Measurements from ENCODE around the gene DOK5.

DOK5 gene

DNA sequence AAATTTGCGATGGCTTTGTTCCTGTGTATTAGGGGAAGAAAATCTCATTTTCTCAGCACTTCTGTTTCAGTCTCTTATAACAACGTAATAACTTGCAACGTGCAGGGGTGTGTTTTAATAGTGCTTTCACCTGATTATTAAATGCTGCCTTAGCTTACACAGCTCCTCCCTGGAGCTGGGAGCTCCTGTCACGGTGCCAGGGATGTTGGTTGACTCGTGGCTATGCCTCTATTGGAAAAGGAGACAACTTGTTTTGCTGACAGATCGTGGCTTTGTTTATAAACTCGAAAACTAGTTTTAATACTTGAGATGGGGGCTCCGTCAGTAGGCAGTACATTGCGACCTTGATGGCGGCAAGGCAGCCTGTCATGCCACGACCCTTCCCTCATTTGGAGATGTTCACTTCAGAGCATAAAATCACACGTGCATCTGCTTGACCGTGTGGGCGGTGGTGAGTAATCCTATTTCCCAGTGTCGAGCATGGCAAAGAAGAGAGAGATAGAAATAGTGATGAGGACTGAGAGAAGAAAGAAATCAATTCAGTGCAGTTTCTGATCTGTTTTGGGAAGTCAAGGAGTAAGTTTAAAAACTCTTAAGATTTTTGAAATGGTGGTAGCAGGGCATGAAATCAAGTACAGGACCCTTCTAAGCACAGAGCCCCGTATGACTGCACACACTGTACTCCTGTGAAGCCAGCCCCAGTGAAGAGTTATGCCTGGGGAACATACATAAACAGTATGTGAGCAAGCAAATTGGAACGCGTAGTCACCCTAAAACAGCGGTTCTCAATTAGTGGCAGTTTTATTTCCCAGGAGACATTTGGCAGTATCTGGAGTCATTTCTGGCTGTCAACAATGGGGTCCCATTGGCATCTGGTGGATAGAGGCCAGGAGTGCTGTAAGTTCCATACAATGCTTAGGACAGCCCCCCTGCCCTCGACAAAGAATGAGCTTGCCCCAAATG, 147.2 kb downstream of the DOK5 start:
- H2AFZ ChIP-seq (ENCODE audit: low read depth, low read length, severe bottlenecking): no peak overlapping the region
- H3K27me3 ChIP-seq (ENCODE audit: low read length): no peaks in the 10 kb centered on the region
- no peak overlapping the region for H3K4me2 ChIP-seq (ENCODE audit: low read depth, low read length, poor library complexity, severe bottlenecking)
- H4K20me1 ChIP-seq (ENCODE audit: low read depth, low read length): no peaks in the 10 kb centered on the region
- no peaks in the 10 kb centered on the region for H3K9me3 ChIP-seq (ENCODE audit: insufficient read depth, low read length)
- TF ChIP-seq, protein P1, sequence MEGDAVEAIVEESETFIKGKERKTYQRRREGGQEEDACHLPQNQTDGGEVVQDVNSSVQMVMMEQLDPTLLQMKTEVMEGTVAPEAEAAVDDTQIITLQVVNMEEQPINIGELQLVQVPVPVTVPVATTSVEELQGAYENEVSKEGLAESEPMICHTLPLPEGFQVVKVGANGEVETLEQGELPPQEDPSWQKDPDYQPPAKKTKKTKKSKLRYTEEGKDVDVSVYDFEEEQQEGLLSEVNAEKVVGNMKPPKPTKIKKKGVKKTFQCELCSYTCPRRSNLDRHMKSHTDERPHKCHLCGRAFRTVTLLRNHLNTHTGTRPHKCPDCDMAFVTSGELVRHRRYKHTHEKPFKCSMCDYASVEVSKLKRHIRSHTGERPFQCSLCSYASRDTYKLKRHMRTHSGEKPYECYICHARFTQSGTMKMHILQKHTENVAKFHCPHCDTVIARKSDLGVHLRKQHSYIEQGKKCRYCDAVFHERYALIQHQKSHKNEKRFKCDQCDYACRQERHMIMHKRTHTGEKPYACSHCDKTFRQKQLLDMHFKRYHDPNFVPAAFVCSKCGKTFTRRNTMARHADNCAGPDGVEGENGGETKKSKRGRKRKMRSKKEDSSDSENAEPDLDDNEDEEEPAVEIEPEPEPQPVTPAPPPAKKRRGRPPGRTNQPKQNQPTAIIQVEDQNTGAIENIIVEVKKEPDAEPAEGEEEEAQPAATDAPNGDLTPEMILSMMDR (IDR thresholded peaks at IDR 0.05; ENCODE audit: insufficient read depth, low read length, poor library complexity, severe bottlenecking): no peak
- TF ChIP-seq EZH2phosphoT487 (conservative IDR thresholded peaks at IDR 0.05; ENCODE audit: low read length): no peak
- no peak overlapping the region for H3K9ac ChIP-seq (ENCODE audit: low read length)
- no peaks in the 10 kb centered on the region for H3K79me2 ChIP-seq (ENCODE audit: insufficient read depth, low read length)
- H3K4me3 ChIP-seq (ENCODE audit: insufficient read depth, low read length, poor library complexity, severe bottlenecking): no peak overlapping the region
- H3K36me3 ChIP-seq (ENCODE audit: low read length): no peaks in the 10 kb centered on the region
- no peak overlapping the region for H3K27ac ChIP-seq (ENCODE audit: low read depth, low read length)
- no peaks in the 10 kb centered on the region for H3K9me2 ChIP-seq (replicated peaks; ENCODE audit: insufficient read depth, low read length)
- H3F3A ChIP-seq (ENCODE audit: insufficient read depth): no peaks in the 10 kb centered on the region

DNA sequence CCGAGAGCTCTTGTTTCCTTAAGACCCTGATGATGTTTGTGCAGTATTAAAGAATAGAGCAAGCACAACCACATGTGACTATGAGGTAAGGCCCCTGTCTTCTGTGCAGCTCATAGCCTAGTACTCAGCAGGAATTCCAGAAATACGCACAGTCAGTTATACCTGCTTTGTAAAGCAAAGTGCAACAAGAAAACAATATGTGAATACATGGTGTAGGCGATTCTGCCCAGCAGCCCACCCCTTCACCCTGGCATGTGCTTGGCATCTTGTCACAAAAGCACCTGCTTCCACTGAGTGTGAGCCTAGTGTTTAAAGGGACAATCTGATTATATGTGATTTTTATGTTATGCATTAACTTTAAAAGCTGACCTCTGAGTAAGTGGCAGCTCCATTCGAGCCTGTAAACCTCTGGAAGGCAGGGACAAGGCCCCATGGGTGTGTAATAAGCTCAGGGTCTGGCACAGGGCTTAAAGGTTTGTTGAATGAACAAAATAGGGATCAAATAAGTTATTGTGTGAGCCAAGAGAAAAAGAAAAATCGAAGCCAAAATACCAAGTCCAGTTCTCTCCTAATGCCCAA, 148.7 kb downstream of the DOK5 start:
- H3K27ac ChIP-seq (ENCODE audit: low read depth, low read length): no peak overlapping the region

DNA sequence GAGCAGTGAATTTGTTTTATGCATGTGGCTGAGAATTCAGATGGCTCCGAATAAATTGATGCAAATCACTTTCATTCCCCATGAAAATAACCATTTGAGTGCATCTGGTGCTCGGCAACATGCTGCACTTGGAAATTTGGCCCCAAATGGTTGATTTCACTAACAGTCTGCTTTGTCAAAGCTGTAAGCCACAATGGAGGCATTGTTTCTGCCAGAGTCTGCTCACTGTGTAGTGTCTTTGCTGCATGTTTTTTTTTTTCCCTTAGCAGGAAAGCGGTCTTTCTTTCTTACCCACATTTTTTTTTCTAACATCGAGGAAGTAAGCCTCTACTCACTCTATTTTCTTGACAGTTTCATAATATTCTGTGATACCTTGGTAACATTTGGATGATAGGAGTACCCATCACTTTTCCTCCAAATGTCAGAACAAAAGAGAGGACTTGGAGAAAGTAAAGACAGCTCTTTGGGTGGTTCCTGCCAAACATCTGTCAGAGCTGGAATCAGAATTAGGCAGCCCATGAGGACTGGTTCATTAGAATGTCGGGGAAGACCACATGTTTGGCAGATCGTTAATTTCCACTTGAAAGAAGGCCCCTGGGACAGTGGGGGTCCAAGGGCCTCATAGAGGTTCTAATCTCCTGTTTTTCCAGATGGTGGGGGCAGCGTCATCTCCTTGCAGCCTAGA, 149.5 kb downstream of the DOK5 start:
- H2AFZ ChIP-seq (ENCODE audit: low read depth, low read length, severe bottlenecking): no peak overlapping the region
- TF ChIP-seq, protein P1 (IDR thresholded peaks at IDR 0.05; ENCODE audit: insufficient read depth, low read length, poor library complexity, severe bottlenecking): no peak
- no peak for TF ChIP-seq EZH2phosphoT487 (conservative IDR thresholded peaks at IDR 0.05; ENCODE audit: low read length)
- no peaks in the 10 kb centered on the region for H3K9me2 ChIP-seq (replicated peaks; ENCODE audit: insufficient read depth, low read length)
- H3K9me3 ChIP-seq (ENCODE audit: insufficient read depth, low read length): no peaks in the 10 kb centered on the region
- H3K27me3 ChIP-seq (ENCODE audit: low read length): no peaks in the 10 kb centered on the region
- no peaks in the 10 kb centered on the region for H3F3A ChIP-seq (ENCODE audit: insufficient read depth)
- no peak overlapping the region for H3K4me2 ChIP-seq (ENCODE audit: low read depth, low read length, poor library complexity, severe bottlenecking)
- no peak overlapping the region for H3K27ac ChIP-seq (ENCODE audit: low read depth, low read length)
- no peak overlapping the region for H3K9ac ChIP-seq (ENCODE audit: low read length)
- no peaks in the 10 kb centered on the region for H3K79me2 ChIP-seq (ENCODE audit: insufficient read depth, low read length)
- H4K20me1 ChIP-seq (ENCODE audit: low read depth, low read length): no peaks in the 10 kb centered on the region
- no peaks in the 10 kb centered on the region for H3K36me3 ChIP-seq (ENCODE audit: low read length)
- H3K4me3 ChIP-seq (ENCODE audit: insufficient read depth, low read length, poor library complexity, severe bottlenecking): no peak overlapping the region

More for the DNA sequence above, 148.7 kb downstream of the DOK5 start:
- no peaks in the 10 kb centered on the region for H3F3A ChIP-seq (ENCODE audit: insufficient read depth)
- TF ChIP-seq, protein P1 (IDR thresholded peaks at IDR 0.05; ENCODE audit: insufficient read depth, low read length, poor library complexity, severe bottlenecking): no peak
- no peak for TF ChIP-seq EZH2phosphoT487 (conservative IDR thresholded peaks at IDR 0.05; ENCODE audit: low read length)
- no peaks in the 10 kb centered on the region for H3K27me3 ChIP-seq (ENCODE audit: low read length)
- no peak overlapping the region for H3K4me2 ChIP-seq (ENCODE audit: low read depth, low read length, poor library complexity, severe bottlenecking)
- H3K9ac ChIP-seq (ENCODE audit: low read length): no peak overlapping the region
- H2AFZ ChIP-seq (ENCODE audit: low read depth, low read length, severe bottlenecking): no peak overlapping the region
- H3K9me3 ChIP-seq (ENCODE audit: insufficient read depth, low read length): no peaks in the 10 kb centered on the region
- H3K4me3 ChIP-seq (ENCODE audit: insufficient read depth, low read length, poor library complexity, severe bottlenecking): no peak overlapping the region
- no peaks in the 10 kb centered on the region for H3K9me2 ChIP-seq (replicated peaks; ENCODE audit: insufficient read depth, low read length)
- no peaks in the 10 kb centered on the region for H3K36me3 ChIP-seq (ENCODE audit: low read length)
- H3K79me2 ChIP-seq (ENCODE audit: insufficient read depth, low read length): no peaks in the 10 kb centered on the region
- H4K20me1 ChIP-seq (ENCODE audit: low read depth, low read length): no peaks in the 10 kb centered on the region

All from SU-DHL-6 (cell line).